NCI-H460 (cell line): Measurements from ENCODE around the gene FTCD. TPM values are rescaled to one million over a fixed set of nuclear protein-coding genes. Genes with fewer than 3 reads are reported as not detected.

Source experiments
- DNase-seq: peaks from one replicate; pipeline ENCODE4 v3.0.0-alpha.2; 2016; ENCODE audit warnings: low read depth; ENCODE audit errors: extremely low read depth
- total RNA-seq: library from RNA; depleted of rRNA; stranded (reverse); fragments of >200 nt; shearing (Covaris generic); gene quantifications from 2 replicates; pipeline ENCODE4 v1.2.3, GENCODE V29; 2014; rRNA removed

FTCD gene
- total RNA-seq, 1 experiment from 2014 or later: 0.22 TPM

DNA sequence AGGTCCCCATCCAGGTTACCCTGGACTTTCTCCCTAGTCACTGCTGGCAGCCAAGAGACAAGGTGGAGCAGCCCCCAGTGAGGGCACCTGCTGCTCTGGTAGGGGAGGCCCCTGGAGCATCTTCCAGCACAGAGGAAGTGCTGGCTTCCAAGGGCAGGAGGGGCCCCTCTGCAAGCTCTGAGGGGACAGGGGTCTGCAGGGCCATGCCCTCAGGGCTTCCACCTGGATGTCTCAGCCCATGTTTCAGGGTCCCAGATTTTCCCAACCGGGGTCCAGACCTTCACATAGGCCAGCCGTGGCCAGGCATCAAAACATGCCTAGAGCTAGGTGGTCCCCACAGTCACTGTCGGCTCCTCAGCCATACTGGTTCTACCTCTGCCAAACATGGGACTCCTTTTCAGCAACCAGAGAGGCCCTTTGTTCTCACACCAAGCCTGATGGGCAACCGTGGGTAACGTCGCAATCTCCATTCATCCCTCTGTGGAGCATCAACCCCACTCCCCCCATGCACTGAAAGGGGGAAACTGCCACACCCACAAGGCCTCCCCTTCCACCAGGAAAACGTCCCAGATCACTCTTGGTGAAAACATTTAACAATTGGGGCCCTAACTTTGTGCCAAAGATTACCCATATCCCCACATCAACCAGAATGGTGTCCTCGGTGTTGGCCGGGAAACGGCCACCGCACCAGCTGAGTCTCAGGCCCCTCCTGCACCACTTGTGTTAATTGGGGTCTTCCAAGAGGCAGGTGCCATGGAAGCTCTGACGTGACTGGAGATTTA lies 59.4 kb downstream of the FTCD start:
- no peak for DNase-seq

DNA sequence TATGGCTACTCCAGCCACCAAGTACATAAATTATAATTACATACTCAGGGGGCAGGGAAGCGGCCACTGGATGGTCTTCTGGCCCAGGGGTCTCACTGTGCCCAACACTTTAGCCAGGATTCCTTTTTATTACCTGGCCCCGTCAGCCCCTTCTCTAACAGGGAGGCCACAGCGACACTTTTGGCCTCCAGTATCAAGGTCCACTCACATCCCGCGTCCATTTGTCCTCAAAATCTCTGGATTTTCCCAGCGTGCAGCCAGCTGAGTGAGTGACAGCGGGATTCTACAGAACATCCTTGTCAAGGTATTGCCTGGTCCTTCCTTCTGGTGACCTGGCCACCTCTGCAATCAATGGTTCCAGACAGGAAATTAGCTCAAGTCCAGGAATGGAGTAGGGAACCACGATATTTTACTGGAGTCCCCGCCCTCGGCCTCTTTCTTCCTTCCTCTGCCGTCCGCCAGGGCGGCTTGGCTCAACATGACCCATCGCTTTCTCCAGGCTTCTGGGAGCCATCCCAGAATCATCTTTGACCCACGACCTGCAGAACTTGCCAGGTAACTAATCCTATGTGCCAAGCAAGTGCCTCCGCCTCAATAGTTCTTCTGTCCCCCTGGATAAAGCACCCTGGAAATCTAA lies 60.2 kb downstream of the FTCD start:
- DNase-seq: no peak

DNA sequence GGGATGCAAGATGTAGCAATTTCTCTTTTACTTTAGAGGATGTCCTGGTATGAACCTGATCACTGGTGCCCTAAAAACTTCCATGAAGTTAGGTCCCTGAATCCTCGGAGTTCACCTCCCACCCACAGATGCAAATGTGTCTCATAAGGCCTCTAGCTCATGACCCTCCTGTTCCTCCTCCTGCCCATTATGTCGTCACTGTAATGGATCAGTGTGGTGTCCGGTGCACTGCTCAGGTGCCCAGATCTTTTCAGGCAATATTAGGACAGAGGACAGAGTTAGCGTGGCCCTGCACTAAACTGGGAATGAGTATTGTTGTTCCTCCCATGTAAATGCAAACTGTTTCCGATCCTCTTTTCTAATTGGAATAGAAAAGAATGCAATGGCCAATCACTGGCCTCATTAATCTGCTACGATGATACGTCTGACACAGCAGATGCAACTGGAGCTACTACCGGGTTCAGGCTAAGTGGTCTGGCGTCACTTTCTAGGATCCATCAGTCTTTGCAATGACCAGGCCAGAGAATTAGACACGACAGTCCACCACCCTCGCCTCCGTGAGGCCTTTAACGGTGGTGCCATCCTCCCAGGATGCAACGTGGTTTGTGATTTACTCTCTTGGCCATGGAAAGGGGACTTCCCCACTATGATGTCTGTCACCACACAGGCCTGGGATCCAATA lies 60.8 kb downstream of the FTCD start:
- DNase-seq: no peak

DNA sequence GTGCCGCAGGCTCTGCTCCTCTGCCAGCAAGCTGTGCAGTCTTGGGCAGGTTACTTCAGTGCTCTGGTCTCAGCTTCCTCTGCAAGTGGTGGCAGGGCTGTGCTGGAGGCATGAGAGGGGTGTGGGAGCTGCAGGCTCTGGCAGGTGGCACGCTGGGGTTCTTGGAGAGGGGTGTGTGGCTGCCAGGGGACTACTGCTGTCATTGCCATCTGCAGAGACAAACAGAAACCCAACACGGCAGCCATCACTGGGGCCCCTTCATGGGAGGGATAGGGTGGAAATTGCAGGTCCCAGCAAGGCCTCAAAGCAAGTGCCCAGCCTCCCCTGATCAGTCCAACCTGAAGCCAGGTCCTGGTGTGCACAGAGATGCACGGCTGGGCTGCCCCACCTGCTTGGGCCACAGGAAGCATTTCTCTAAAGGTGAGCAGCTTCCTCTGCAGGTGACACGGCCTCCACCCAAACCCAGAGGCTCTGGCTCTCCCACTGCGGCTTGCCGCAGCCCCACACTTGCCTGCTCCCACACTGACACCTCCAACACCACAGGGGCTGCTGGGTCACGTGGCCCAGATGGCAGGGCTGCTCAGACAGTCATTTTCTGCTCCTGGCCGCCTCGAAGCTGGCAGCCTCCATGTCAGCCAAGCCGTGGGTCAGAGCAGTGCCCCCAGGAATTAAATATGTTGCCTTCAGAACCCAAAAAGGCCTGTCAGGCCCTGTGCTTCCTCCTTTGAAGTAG lies 61.5 kb downstream of the FTCD start:
- DNase-seq: no peak

DNA sequence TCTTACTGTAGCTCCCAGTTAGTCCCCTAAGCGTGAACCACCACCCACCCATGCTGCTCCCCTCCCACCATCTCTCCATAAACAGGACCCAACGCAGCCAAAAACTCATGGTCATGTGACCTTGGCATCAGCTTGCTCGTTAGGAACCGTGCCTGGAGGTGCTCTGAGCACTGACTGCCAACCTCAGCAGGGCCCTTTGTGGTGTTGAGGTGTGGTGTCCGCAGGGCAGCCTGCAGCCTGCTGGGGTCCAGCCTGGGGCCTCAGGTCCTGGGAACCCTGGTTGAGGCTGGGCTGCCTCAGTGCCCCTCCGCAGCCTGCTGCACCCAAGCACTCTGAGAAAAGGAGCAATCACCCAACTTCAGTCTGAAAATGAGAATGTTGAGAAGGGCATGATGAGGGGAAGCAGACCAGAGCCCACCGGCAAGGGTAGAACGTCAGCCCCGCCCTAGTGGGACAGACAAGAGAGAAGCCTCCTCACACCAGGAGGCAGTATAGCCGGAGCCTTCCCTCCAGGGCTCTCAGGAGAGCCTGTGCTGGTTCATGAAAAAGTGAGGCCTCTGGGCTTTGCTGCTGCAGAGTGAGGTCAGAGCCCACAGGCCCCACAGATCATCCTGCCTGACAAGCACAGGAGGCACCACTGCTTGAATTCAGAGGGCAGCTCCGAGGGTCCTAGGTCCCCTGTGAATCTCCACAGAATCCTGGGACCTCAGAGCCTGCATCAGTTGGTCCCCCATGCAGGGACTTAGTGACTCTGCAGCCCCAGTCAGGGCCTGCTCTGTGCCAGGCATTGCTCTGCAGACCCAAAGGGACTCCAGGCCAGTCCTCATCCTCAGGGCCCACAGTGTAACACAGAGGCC lies 62.3 kb downstream of the FTCD start:
- DNase-seq: no peak

DNA sequence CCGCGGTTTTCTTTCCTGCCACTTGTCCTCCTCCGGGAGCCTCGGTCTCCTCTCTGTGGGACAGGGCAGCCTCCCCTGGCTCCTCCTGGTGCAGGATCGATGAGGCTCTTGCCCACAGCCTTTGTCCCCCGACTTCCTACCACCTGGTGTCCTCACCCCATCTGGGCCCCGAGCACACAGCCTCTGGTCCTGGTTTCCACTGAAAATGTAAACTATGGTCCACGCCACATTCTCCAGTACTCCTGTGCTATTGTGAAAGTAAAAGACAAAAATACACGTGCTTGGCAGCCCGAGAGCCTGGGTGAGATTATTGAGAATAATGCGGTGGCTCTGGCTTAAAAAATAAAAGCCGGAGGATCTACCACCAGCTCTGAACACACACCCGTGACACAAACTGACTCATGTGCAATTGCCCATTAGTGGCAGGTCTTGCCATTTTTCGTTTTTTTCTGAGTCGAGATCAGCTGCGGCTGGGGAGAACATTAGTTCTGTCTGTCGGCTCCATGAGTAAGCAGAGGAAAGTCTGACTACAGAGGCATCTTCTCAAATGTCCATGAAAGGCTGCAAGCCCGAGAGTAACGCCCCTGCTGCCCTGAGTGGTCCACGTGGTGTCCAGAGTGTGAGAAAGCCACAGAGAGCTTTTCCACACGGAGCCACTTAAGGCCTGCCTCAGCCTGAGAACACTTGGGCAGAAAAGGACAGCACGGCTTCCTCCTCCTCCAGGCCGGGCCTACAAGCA lies 63.2 kb downstream of the FTCD start:
- no peak for DNase-seq

DNA sequence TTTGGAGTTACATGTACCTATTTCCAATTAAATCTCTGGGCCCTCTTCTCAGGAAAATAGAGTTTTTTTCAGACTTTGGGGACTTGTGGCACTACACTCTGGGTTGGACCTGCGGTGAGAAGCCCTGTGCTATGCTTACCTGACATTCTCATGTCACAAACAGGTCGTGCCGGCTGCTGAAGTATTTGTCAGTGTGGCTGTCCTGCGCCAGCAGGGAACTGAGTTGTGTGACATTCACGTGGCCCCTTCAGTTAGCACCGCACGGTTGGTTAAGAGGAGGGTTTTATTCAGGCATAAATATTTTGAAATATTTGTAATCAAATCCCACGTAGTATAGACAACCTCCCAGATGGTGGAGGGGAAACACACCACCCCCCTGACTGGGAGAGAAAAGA lies 63.8 kb downstream of the FTCD start:
- DNase-seq: no peak

DNA sequence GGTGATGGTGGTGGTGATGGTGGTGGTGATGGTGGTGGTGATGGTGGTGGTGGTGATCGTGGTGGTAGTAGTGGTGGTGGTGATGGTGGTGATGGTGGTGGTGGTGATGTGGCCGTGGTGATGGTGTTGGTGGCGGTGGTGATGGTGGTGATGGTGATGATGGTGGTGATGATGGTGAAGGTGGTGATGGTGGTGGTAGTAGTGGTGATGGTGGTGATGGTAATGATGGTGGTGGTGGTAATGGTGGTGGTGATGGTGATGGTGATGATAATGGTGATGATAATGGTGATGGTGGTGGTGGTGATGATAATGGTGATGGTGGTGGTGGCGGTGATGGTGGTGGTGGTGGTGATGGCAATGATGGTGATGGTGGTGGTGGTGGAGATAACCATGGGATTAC lies 64.3 kb downstream of the FTCD start:
- DNase-seq: no peak

DNA sequence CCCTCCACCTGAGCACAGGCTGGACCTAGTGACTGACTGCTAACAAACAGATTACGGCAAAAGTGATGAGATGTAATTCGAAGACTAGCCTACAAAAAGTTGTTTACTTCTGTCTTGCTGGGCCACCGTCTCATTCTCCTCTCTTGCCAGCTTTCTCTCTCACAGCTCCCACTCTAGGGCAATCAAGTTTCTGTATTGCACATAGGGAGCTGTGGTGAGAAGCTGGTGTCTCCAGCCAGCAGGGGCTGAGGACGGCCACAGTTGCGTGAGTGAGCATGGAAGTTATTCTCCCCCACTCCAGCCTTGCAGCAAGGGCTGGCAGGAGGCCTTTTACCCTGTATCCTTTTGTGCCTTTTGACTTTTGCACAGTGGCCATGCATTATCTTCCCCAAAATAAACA lies 66.1 kb downstream of the FTCD start:
- no peak for DNase-seq

DNA sequence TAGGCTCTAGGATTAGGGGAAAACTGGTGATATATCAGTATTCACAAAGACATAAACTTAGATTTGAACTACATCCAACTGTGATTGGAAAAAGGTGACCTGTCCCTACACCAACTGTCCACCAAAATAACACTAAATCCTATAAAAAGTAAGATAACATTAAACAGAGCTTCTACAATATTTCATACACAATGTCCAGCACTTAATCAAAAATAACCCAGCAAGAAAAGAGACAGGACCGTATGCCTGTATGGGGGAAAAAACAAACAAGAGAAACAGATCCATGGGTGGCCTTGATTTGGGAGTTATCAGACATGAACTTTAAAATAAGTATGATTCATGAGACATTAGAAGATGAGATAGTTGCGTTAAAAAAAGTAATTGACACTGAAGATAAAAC lies 67.2 kb downstream of the FTCD start:
- no peak for DNase-seq

DNA sequence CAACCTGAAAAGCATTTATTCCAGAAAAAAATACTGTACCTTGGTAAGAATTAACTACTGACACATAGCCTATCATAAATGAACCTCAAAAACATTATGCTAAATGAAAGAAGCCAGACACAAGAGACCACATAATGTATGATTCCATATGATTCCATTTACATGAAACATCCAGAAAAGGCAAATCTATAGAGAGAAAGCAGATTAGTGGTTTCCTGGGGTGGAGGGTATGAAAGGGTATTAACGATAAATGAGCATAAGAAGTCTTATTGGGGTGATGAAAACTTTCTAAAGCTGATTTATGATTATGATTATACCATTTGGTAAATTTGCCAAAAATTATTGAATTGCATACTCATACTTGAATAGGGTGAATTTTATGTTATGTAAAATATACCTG lies 67.7 kb downstream of the FTCD start:
- DNase-seq: no peak

Other genes with a start within 250 kb of the FTCD start
- 41.9 and 42.6 TPM in 2 replicates for gene COL6A1, start 173.8 kb downstream of the FTCD start, total RNA-seq
- 3.6 and 4.0 TPM in 2 replicates for gene COL6A2, start 57.5 kb downstream of the FTCD start, total RNA-seq
- gene SPATC1L, start 28.9 kb upstream of the FTCD start, total RNA-seq: 6.2 and 10.3 TPM in 2 replicates
- 5.3 and 6.0 TPM in 2 replicates for gene LSS, start 73.2 kb upstream of the FTCD start, total RNA-seq
- 28.9 and 38.8 TPM in 2 replicates for gene MCM3AP, start 130.0 kb upstream of the FTCD start, total RNA-seq
- gene YBEY, start 130.8 kb upstream of the FTCD start, total RNA-seq: 20.8 and 23.2 TPM in 2 replicates
- gene C21orf58, start 168.3 kb upstream of the FTCD start, total RNA-seq: 4.4 TPM in 2 replicates
- 11.1 and 14.1 TPM in 2 replicates for gene PCNT, start 168.6 kb upstream of the FTCD start, total RNA-seq